Loucy (cell line): ENCODE data around the gene MYO18A.

ENCODE experiments used
- H2AFZ ChIP-seq: fragments of 200-600 bp; sonication (generic); 2 replicates; pipeline ENCODE4 v1.6.0; 2016; ENCODE audit warnings: antibody characterized with exemption, mild to moderate bottlenecking, low read length, moderate library complexity
- H3F3A ChIP-seq: fragments of 200-600 bp; 2 replicates; pipeline ENCODE4 v1.6.0; 2016; ENCODE audit warnings: antibody characterized with exemption, low read depth, mild to moderate bottlenecking
- H3K27me3 ChIP-seq: fragments of 200-600 bp; sonication (generic); 2 replicates; pipeline ENCODE4 v1.6.1; 2014; ENCODE audit warnings: low read length, mild to moderate bottlenecking; ENCODE audit not compliant: insufficient read depth, poor library complexity, severe bottlenecking
- H3K36me3 ChIP-seq: fragments of 200-600 bp; sonication (generic); 2 replicates; pipeline ENCODE4 v1.6.1; 2016; ENCODE audit warnings: low read length; ENCODE audit not compliant: insufficient read depth
- H3K4me1 ChIP-seq: fragments of 200-600 bp; sonication (generic); 2 replicates; pipeline ENCODE4 v1.5.1; 2014; ENCODE audit warnings: low read length, mild to moderate bottlenecking; ENCODE audit not compliant: insufficient read depth, poor library complexity, severe bottlenecking
- H3K4me2 ChIP-seq: fragments of 200-600 bp; sonication (generic); 2 replicates; pipeline ENCODE4 v1.6.0; 2014; ENCODE audit warnings: antibody characterized with exemption, low read length, low read depth, mild to moderate bottlenecking; ENCODE audit not compliant: poor library complexity, severe bottlenecking
- H3K4me3 ChIP-seq: fragments of 200-600 bp; sonication (generic); 2 replicates; pipeline ENCODE4 v1.5.1; 2014; ENCODE audit warnings: low read length, mild to moderate bottlenecking, mixed read lengths; ENCODE audit not compliant: poor library complexity, severe bottlenecking
- H3K79me2 ChIP-seq: fragments of 200-600 bp; sonication (generic); 2 replicates; pipeline ENCODE4 v1.6.1; 2014; ENCODE audit warnings: low read length; ENCODE audit not compliant: insufficient read depth
- H3K9ac ChIP-seq: fragments of 200-600 bp; sonication (generic); 2 replicates; pipeline ENCODE4 v1.6.0; 2014; ENCODE audit warnings: mild to moderate bottlenecking, low read depth, low read length, moderate library complexity; ENCODE audit not compliant: poor library complexity, severe bottlenecking
- H3K9me2 ChIP-seq: fragments of 200-600 bp; sonication (generic); replicated peaks from 2 replicates; pipeline ENCODE4 v1.6.1; 2016; ENCODE audit warnings: low read depth, low read length, mixed read lengths
- H3K9me3 ChIP-seq: fragments of 200-600 bp; sonication (generic); 2 replicates; pipeline ENCODE4 v1.6.1; 2014; ENCODE audit warnings: mild to moderate bottlenecking, antibody characterized with exemption, low read length, low read depth; ENCODE audit not compliant: insufficient read depth
- H4K20me1 ChIP-seq: fragments of 200-600 bp; sonication (generic); 2 replicates; pipeline ENCODE4 v1.6.0; 2014; ENCODE audit warnings: antibody characterized with exemption, low read length, mild to moderate bottlenecking; ENCODE audit not compliant: insufficient read depth, poor library complexity, severe bottlenecking
- CTCF ChIP-seq: fragments of 200-600 bp; sonication (generic); conservative IDR thresholded peaks from 2 replicates; pipeline ENCODE4 v1.5.1; 2014; ENCODE audit warnings: mild to moderate bottlenecking, antibody characterized with exemption, low read length
- EZH2phosphoT487 ChIP-seq: fragments of 200-600 bp; IDR thresholded peaks from 2 replicates; pipeline ENCODE4 v1.6.1; 2018; ENCODE audit warnings: antibody characterized with exemption, mild to moderate bottlenecking, moderate library complexity, borderline replicate concordance

The MYO18A gene

GRCh38 chr17:29163563-29163962 is 16.6 kb downstream of the MYO18A start:
- H3K9me2 ChIP-seq: no peaks in the 10 kb centered on the region
- H3K79me2 ChIP-seq: no peaks in the 10 kb centered on the region
- no peak overlapping the region for H3K4me3 ChIP-seq
- H3K36me3 ChIP-seq: no peaks in the 10 kb centered on the region
- H3K27me3 ChIP-seq: no peaks in the 10 kb centered on the region
- H3K9ac ChIP-seq: no peak overlapping the region
- no peaks in the 10 kb centered on the region for H3F3A ChIP-seq
- TF ChIP-seq EZH2phosphoT487 (no peak), CTCF (no peak)
- no peaks in the 10 kb centered on the region for H3K9me3 ChIP-seq
- no peak overlapping the region for H2AFZ ChIP-seq
- H3K4me1 ChIP-seq: peaks cover 7% of the 10 kb centered on the region
- H3K4me2 ChIP-seq: no peak overlapping the region
- H4K20me1 ChIP-seq: no peaks in the 10 kb centered on the region

- Histone ChIP-seq H3K36me3 (no peaks in the 10 kb centered on the region), H3K27me3 (no peaks in the 10 kb centered on the region), H3K9me2 (no peaks in the 10 kb centered on the region), H3K4me3 (no peak overlapping the region), H2AFZ (no peak overlapping the region), H3K79me2 (no peaks in the 10 kb centered on the region), H3K4me1 (peaks cover 10% of the 10 kb centered on the region), H3F3A (no peaks in the 10 kb centered on the region), H3K9ac (no peak overlapping the region), H3K4me2 (no peak overlapping the region), H4K20me1 (no peaks in the 10 kb centered on the region), H3K9me3 (no peaks in the 10 kb centered on the region)
- TF ChIP-seq EZH2phosphoT487 (no peak), CTCF (no peak)
These were observed 17.3 kb downstream of the MYO18A start for GRCh38 chr17:29162909-29163341.

GRCh38 chr17:29162082-29162908 is 17.9 kb downstream of the MYO18A start:
- Histone ChIP-seq H3K9ac (no peak overlapping the region), H3K36me3 (no peaks in the 10 kb centered on the region), H3K4me3 (no peak overlapping the region), H3F3A (no peaks in the 10 kb centered on the region), H3K79me2 (no peaks in the 10 kb centered on the region), H2AFZ (no peak overlapping the region), H3K27me3 (no peaks in the 10 kb centered on the region), H3K9me3 (no peaks in the 10 kb centered on the region), H4K20me1 (no peaks in the 10 kb centered on the region), H3K4me2 (no peak overlapping the region), H3K4me1 (peaks cover 10% of the 10 kb centered on the region), H3K9me2 (no peaks in the 10 kb centered on the region)
- TF ChIP-seq EZH2phosphoT487: no peak
- TF ChIP-seq CTCF: no peak
